ENCODE results near the gene OR1D2. TPM values are rescaled to one million over a fixed set of nuclear protein-coding genes. Genes with fewer than 3 reads are reported as not detected.

The OR1D2 gene
- total and polyA plus RNA-seq, 2 of the 13 experiments (the other 11 are each of a cell fraction or from before 2014, with no cell fraction given), result not detected

- TF ChIP-seq SAP130 (CRISPR knock-in tag; IDR thresholded peaks at IDR 0.05; ENCODE audit: low read depth), result peak; percentile 54
- TF ChIP-seq GATAD2A (CRISPR knock-in tag; IDR thresholded peaks at IDR 0.05), result peak; percentile 29; the same call in 1 of the 2 replicates
- peak; percentile 69 for TF ChIP-seq RBM39 (IDR thresholded peaks at IDR 0.05; ENCODE audit: low read depth, low read length, poor library complexity, severe bottlenecking)
- TF ChIP-seq FOXA1 (IDR thresholded peaks at IDR 0.05), result no peak
- peak; percentile 17; the same call in 1 of the 2 replicates for TF ChIP-seq FOXA1 (CRISPR knock-in tag; IDR thresholded peaks at IDR 0.05)
- TF ChIP-seq HMGXB3 (CRISPR knock-in tag; IDR thresholded peaks at IDR 0.05; ENCODE audit: borderline replicate concordance), result no peak
- TF ChIP-seq FOXC1 (CRISPR knock-in tag; IDR thresholded peaks at IDR 0.05; ENCODE audit: borderline replicate concordance), result no peak
- no peak for TF ChIP-seq ZNF460 (CRISPR knock-in tag; IDR thresholded peaks at IDR 0.05; ENCODE audit: borderline replicate concordance)
- TF ChIP-seq ZNF850 (CRISPR knock-in tag; conservative IDR thresholded peaks at IDR 0.05), result 0 out of 2 replicates have a peak, but pooled peaks have one; percentile 50
- 0 out of 2 replicates have a peak, but pooled peaks have one; percentile 51 for TF ChIP-seq ZNF136 (CRISPR knock-in tag; IDR thresholded peaks at IDR 0.05; ENCODE audit: low read depth)
- TF ChIP-seq NR2C2 (CRISPR knock-in tag; IDR thresholded peaks at IDR 0.05; ENCODE audit: borderline replicate concordance), result peak; percentile 48; the same call in 1 of the 2 replicates
- TF ChIP-seq RXRB (CRISPR knock-in tag; IDR thresholded peaks at IDR 0.05; ENCODE audit: borderline replicate concordance), result peak; percentile 31; the same call in 1 of the 2 replicates
- peak; percentile 85 for TF ChIP-seq HNF1B (CRISPR knock-in tag; IDR thresholded peaks at IDR 0.05)
- no peak for TF ChIP-seq CHD2 (IDR thresholded peaks at IDR 0.05; ENCODE audit: low read depth, low read length)
- TF ChIP-seq ZGPAT (CRISPR knock-in tag; IDR thresholded peaks at IDR 0.05), result peak; percentile 50; the same call in 1 of the 2 replicates
- TF ChIP-seq FOXA3 (CRISPR knock-in tag; IDR thresholded peaks at IDR 0.05), result peak; percentile 20; the same call in 1 of the 2 replicates
- peak; percentile 63; the same call in 1 of the 2 replicates for TF ChIP-seq CREM (IDR thresholded peaks at IDR 0.05)
- no peak for TF ChIP-seq CREM (CRISPR knock-in tag; IDR thresholded peaks at IDR 0.05)
- TF ChIP-seq ZNF510 (CRISPR knock-in tag; IDR thresholded peaks at IDR 0.05; ENCODE audit: low read depth), result no peak
- TF ChIP-seq ZNF34 (CRISPR knock-in tag; IDR thresholded peaks at IDR 0.05; ENCODE audit: borderline replicate concordance), result peak; percentile 79; the same call in 1 of the 2 replicates
- no peak for TF ChIP-seq RXRA (CRISPR knock-in tag; IDR thresholded peaks at IDR 0.05)
- no peak for TF ChIP-seq DNMT3B (CRISPR knock-in tag; conservative IDR thresholded peaks at IDR 0.05)
- TF ChIP-seq RAD21 (CRISPR knock-in tag; IDR thresholded peaks at IDR 0.05), result peak; percentile 94
- peak; percentile 61 for TF ChIP-seq ARNTL (CRISPR knock-in tag; IDR thresholded peaks at IDR 0.05)
- no peak for TF ChIP-seq ZNF652 (CRISPR knock-in tag; IDR thresholded peaks at IDR 0.05; ENCODE audit: borderline replicate concordance, low read depth)
These were observed 55.3 kb downstream of the OR1D2 start (continued) for GRCh38 chr17:3048727-3049471.
